ENCODE data around the gene GRAMD4.

The GRAMD4 gene

DNA sequence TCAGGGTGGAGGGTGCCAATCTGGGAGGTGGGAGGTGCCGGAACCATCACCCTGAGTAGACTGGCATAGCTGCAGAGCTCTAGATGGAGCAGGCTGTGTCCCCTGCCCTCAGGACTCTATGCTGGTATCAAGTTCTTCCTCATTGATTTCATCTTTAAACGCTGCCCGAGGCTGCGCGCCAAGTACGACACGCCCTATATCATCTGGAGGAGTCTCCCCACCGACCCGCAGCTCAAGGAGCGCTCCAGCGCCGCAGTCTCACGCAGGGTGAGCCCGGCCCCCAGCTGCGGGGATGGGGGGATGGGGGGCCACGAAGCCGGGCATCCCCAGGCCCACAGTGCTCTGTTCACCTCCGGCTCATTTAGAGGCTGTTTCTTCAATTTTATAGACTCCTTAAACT, 52.5 kb downstream of the GRAMD4 start:
- no peak for DNase-seq (ENCODE audit: low spot score)

DNA sequence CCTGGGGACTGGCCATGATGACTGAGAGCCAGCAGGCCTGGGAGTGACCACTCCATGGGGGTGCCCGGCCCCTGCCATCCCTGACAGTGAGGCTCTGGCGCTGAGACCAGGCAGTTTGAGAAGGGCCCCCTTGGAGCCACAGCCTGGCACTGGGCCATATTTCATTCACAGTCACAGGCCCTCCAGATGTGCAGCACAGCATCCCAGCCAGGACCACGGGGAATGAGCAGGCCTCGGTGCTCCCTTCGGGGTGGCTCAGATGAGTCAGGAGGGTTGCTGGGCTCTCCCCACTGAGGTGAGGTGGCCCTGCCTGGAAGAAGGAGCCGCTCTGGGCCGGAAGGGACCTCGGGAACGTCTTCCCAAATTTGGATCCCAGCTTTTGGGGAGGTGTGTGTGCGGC, 53.0 kb downstream of the GRAMD4 start:
- DNase-seq (ENCODE audit: low spot score) = no peak

DNA sequence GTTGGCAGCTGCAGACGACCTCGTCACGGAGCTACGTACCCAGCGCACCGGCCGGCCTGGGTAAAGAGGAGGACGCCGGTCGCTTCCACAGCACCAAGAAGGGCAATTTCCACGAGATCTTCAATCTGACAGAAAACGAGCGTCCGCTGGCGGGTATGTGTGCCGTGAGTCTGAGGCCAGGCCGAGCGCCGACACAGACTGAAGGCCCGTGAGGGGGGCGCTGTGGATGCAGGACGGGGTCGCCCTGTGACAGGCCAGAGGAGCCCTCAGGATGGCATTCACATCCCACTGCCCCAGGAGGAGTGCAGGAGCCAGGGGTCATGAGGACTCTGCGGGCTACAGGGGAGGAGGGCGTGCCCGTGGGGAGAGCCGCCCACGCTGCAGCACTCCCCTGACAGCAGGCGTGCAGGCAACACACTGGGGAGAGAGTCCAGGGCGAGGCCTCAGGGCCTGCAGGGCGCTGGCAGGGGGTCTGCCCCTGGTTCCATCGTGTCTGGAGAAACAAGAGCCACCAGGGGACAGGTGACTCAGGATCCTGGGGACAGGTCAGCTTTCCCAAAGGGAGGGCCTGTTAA, 53.6 kb downstream of the GRAMD4 start:
- no peak for DNase-seq (ENCODE audit: low spot score)

DNA sequence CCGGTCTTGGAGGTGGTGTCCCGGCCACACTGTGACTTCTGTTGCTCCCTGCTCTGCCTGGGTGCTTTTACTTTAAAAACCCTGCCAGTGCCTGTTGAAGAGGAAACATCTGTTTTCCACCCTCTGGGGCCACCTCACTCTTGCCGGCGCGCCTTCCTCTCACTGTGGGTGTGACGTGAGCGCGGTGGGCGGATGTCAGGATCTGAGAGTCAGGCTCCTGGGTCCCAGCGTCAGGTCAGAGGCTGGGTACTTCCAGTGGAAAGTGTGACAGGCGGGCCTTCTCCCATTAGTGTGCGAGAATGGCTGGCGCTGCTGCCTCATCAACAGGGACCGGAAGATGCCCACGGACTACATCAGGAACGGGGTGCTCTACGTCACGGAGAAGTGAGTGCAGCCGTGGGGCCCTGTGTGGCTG, 54.2 kb downstream of the GRAMD4 start:
- DNase-seq (ENCODE audit: low spot score) = no peak

DNA sequence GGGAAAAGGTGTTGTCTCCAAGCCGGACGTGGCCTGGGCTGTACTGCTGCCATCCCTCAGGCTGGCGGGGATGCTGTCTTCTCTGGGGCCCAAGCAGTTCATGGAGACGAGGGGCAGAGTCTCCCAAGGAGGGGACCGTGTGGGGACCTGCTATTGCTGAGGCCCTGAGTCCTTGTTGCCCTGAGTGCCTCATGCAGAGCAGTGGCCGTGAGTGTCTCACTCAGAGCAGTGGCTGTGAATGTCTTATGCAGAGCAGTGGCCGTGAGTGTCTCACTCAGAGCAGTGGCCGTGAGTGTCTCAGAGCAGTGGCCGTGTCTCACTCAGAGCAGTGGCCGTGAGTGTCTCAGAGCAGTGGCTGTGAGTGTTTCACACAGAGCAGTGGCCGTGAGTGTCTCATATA, 54.7 kb downstream of the GRAMD4 start:
- DNase-seq (ENCODE audit: low spot score) = no peak

DNA sequence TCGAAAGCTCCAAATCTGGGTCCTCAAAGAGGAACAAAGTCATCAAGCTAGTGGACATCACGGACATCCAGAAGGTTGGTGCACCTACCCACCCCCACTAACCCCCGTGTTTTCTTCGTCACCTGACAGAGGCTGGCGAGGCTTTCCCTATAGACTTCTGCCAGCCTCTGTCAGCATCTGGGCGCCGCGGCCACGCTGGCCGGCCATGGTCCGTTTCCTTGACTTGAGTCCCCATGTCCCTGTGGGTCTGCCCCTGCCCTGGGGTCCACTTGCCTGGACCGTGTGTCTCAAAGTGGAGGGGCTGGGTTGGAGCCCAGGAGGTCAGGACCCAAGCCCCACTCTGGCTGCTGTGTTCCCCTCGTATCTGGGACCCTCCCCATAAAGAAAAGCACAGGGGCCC, 55.3 kb downstream of the GRAMD4 start:
- no peak for DNase-seq (ENCODE audit: low spot score)

DNA sequence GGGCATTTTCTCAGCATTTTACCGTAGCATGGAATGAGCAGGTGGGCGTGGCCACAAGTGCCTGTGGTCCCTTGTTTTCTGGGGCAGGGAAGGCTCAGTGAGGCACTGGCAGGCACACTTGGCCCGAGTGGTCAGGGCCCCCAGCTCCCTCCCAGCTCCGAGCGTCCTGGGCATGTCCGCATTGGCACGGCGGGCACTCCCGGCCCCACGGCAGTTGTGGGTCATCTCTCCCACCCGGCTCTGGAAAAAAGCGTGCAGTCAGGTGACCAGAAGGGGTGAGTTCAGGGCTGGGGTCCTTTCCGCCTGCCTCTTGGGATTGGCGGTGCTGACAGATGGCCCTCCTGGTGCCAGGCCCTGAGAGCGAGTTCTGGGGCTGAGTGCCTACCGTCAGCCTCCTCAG, 55.8 kb downstream of the GRAMD4 start:
- DNase-seq (ENCODE audit: low spot score) = no peak

DNA sequence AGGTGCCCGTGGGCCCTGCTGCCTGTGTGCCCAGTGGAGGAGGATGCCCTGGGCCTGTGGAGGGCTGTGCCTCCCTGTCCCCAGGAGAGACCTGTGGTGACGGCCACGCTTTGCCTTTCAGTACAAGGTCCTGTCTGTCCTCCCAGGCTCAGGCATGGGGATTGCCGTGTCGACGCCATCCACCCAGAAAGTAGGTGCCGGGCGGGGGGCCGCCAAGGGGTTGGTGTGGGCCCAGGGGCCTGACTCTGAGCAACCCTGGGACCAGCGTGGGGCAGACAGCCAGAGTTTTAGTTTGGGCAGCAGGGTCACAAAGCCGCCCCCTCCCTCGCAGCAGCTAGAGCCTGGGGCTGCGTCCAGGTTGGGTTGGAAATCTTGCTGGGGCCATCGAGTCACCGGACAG, 56.3 kb downstream of the GRAMD4 start:
- DNase-seq (ENCODE audit: low spot score) = no peak

DNA sequence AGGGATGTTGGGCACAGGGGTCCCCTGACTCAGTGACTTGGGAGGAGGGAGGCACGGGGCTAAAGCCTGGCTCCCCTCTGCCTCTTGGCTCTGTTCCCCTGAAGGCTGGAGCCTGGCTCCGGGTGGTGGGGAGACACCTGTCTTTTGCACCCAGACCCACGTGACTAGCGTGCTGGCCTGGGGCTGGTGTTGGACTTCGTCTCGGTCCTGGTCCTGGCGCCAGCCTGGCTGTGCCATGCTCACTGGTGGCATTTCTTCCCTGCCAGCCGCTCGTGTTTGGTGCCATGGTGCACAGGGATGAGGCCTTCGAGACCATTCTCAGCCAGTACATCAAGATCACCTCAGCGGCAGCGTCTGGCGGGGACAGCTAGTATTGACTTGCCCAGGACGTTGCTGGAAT, 56.7 kb downstream of the GRAMD4 start:
- no peak for DNase-seq (ENCODE audit: low spot score)

DNA sequence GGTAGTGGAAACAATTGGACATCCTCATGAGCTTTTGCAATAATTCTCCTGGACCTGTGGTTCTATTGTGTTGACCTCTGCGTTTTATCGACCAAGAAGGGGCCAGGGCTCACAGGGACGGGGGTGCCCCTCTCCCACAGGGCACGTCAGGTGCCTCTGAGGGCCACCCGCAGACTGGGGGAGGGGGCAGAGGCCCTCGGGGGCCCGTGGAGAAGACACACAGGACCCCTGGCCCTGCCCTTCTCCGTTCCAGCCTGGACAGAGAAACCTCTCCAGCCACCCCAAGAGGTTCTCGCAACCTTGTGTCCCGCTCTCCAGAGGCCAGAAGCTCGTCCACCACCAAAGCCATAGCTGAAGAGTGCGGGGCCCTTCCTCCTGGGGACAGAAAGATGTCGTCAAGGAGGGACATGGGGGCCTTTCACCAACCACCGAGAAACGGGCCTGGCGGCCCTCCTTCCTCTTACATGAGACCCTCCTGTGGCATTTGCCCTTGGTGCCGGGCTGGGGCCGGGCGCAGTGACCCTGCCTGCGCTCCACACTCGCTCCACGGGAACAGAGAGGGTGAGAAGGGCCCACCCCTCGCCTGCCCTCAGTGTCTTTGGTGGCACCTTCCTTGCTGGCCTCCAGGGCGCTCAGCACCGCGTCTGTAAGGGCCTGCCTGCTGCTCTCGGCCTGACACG, 57.3 kb downstream of the GRAMD4 start:
- no peak for DNase-seq (ENCODE audit: low spot score)

DNA sequence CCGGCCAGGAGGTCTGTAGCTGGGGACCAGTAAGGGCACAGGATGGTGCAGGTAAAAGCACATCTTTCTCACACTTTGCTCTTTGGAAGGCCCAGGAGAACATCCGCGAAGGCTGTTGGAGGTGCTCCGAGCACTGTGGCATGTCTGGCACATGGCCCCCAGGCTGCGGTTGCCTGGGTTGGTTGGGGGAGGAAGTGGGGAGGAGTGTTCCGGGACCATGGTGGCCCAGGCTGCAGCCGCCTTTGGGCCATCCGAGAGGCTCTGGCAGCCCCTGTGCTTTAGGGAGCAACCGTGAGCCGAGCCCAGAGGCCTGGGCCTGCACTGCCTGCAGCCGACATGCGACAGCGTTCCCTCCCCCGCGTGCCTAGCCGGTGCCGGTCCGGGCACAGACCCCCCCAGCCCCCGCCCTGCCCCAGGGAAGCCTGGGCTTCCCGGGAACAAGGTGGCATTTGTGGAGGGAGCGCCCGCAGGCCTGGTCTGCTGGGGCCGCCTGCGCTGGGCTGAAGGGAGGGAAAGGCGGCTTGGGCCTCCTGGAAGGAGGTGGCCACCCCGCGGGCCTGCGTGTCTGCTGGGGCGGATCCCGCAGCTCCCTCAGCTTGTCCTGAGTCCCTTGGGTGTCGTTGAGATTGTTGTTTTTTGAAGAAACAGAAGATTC, 57.9 kb downstream of the GRAMD4 start:
- no peak for DNase-seq (ENCODE audit: low spot score)

DNA sequence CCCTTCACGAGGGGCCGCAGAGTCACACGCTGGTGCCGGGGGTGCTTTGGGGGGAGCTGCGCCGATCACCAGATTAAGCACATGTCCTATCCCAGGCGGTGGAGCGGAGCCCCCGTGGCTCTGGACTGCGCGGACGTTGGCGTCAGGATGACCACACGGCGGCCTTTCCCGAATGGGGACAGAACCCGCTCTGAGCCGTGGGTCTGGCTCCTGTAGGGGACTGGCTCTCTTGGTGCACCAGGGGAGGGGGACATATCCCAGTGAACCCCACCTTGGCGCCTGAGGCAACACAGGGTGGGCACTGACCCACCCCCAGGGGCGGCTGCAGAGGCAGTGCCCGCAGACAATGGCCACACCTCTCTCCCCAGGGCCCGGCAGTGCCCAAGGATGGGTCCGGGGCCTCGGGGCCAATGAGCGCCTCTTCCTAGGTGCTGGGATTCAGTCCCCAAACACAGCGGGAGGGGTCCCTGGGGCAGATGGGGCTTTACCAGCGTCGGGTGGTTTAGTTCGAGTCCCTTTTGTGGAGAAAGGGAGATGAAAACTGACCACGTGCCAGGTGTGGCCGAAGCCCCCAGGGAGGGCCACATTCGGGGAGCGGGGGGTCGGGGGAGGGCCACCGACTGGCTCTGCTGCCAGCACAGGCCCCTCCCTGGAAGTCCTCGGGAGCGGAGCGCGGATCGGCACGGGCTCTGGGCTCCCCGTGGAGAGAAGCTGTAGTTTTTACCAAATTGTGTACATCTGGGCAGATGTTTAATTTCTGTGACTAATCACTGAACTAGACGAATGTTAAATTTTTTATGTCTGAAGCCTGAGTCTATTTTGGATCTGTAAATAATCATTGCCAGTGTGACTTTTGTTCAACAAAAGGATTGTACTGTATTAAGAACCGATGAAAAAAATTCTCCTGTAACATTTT, 58.9 kb downstream of the GRAMD4 start:
- DNase-seq (ENCODE audit: low spot score) = no peak

DNA sequence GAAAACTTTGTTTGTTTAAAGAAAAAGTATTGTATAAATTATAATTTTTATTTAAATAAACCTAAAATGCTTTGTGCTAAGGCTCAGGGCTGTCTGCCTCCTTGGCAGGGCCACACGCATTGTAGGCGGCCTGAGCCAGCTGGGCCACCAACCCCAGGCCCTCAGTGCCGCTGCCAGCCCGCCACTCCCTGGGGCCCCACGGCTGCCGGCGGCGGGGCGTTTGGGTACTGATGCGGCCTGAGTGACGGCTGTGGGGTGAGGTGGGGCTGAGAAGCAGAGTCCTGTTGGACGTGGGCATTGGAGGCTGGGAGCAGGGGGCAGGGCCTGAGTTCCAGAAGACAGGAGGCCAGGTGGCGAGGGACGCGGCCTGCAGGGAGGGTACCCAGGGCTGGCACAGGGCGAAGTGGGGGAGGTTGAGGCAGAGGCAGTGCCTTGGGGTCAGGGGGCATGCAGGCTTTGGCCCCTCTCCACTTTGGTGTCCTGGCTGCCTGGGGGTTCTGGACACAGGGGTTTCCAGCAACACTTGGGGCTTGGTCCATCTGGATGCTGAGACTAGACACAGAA, 59.6 kb downstream of the GRAMD4 start:
- no peak for DNase-seq (ENCODE audit: low spot score)

DNA sequence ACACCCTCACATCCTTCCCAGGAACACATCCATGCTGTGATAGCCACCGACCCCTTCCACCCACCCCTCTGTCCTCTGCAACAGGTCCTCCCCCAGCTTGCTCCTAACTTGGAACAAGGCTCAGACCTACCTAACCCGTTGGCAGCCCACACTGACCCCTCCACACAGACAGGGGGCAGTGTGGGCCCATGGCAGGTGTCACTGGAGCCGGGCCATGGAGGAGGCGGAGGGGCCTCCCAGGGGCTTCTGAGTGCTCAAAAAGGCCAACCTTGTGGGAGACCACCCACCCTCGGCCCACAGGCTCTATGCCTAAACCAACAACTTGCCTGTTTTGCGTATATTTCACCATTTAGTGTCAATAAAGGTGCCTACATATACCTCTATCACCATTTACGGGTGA, 60.8 kb downstream of the GRAMD4 start:
- no peak for DNase-seq (ENCODE audit: low spot score)

DNA sequence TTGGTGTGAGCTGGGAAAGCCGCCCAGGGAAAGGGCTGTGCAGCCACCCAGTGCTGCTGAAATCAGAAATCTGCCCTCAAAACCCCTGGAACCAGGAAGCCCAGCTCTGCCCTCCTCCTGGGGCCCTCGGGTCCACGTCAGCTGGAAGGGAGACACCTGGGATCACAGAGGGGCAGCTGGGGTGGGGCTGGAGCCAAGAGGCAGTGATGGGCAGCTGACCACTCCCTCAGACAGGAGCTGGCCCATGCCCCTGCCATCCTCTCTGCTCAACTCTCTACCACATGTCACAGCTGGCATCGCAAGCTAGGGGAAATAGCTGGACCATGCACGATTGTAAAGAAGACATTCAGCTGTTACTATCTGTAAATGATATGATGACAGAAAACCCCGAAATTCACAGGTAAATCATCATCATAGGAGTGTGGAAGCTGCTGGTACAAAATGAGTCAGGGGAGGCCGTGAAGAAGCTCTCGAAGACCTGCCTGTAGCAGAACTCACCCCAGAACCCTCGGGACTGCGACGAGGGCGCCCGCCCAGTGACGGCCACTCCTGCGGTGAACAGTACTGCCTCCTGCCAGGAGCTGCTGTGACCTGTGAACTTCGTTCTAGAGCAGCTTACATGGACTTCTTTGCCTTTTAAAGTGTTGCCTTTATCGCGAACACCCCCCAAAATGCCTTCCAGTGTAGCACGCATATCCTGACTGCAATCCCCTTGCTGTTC, 62.0 kb downstream of the GRAMD4 start:
- no peak for DNase-seq (ENCODE audit: low spot score)

DNA sequence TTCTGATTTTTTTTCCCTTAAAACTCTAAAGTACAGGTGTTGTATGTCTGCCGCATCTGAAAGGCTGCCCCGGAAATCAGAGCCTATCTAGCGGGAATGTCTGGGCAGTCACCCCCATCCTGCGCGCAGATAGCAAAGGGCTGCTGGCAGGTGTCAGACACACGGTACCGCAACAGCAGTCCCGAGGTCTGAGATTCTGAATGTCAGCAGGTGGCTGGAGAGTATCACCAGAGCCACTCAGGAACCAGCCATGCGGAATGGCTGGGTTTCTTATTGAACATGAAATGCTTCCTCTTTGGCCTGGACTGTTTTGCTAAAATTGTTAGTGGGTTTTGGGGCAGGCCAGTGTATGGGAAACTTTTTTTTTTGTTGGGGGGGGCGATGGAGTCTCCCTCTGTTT, 64.5 kb downstream of the GRAMD4 start:
- DNase-seq (ENCODE audit: low spot score) = peak; percentile 9

DNA sequence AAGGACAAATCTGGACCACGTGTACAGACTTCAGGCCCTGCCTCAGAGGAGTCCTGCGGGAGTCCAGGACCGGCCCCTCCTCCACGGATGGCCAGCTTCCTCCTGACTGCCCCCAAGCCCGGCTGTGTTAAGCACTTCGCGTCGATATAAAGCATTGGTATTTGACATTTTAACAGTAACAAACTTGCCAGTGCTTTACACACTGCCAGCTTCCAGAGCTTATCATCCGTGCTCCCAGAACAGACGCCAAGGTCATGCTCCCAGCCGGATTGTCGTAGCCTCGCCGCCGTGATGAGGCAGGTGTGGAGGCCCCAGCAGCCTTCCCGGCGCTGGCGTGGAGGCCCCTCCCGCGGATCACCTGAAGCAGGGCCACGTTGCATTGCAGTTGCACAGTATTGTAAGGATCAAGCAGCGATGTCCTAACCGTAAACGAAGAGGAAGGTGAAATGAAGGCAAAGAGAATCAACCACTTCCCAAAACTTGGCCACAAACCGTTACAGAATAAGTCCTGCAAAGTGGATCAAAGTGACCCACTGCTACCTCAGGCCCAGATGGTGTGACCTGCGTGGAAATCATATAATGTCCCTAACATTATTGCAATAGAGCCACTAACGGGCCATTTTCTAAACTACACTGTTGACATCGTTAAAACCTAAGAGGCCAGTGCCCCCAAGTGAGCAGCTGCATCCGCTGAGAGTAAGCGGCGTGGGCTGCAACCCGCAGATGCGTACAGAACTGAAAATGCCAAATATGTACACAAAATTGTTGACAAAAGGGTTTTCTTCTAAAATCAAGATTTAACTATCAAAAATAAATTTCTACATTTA, 66.2 kb downstream of the GRAMD4 start:
- no peak for DNase-seq (ENCODE audit: low spot score)

DNA sequence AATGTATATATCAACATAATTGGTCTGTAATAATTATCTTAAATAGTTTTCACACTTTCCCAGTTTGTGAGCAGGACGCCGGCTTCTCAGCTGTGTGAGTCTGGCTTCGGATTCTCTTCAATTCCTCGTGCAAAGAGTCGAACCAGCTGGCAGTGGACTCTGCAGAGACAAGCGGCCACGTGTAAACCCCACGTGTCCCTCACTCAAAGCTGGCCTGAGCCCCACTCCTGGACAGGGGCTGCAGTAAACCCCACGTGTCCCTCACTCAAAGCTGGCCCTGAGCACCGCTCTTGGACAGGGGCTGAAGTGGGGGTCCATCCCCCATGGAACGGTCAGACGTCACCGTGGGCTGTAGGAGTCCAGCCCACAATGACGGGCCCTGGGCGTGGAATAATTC, 66.9 kb downstream of the GRAMD4 start:
- no peak for DNase-seq (ENCODE audit: low spot score)

DNA sequence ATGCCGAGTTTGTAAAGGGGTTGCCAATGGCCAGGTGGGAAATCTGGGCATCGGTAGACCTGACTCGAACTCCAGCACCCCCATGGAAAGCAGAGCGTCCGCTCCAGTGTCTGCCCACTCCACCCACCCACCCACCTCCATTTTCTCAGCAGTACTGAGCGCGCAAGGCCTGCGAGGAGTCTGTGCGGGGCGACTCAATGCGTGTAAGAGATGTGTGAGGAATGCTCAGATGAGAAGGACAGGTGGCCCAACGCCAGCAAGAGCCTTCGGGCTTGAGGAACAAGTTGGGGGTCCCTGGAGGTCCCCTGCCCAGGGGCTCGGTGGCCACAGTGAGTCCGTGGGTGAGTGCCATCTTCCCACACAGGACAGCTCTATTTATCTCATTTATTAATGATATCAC, 67.3 kb downstream of the GRAMD4 start:
- no peak for DNase-seq (ENCODE audit: low spot score)

DNA sequence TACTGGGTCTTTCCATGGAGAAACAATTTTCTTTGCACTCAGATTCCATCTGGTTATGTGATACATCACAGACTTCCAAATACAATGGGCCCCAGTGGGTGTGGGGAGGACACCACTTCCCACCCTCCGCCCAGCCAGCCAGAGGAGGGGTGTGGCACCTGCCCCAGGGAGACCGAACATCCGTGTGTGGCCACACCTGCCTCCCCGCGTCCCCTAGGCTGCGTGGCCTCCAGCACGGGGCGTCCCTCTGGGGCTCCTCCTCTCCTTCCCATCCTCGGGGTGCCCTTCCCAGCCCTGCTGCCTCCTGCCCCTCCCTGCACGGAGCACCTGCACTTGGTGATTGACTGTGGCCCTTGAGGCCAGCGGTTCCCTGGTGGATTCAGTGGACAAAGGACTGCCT, 68.8 kb downstream of the GRAMD4 start:
- no peak for DNase-seq (ENCODE audit: low spot score)

DNA sequence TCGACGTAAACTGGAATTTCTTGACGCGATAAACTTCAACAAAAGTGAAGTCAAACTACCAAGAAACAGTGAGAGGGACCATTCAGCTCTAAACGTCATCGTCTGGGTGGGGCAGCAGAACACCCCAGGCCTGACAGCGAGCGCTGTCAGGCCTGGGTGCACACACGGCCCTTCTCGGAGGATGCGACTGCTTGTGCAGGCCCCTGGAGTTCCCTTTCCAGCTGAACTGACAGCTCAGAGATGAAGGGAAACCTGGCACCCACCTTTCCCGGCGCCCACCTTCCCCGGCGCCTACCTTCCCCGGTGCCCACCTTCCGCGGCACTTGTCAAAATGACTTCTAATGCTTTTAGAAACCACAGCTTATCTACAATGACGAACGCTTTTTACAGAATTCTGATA, 70.0 kb downstream of the GRAMD4 start:
- DNase-seq (ENCODE audit: low spot score) = no peak
